NT2/D1 (cell line): ENCODE measurements around the gene IMMP2L.

Experiments used
- DNase-seq: peaks from one replicate; pipeline ENCODE4 v3.0.0-alpha.2; 2011; ENCODE audit warnings: low read depth, low spot score
- H3K27me3 ChIP-seq: 2 replicates; pipeline ENCODE4 v1.6.0; 2011; ENCODE audit warnings: mild to moderate bottlenecking; ENCODE audit not compliant: insufficient read length, insufficient read depth
- H3K36me3 ChIP-seq: 2 replicates; pipeline ENCODE4 v1.6.1; 2011; ENCODE audit warnings: mild to moderate bottlenecking, low read length, mixed read lengths; ENCODE audit not compliant: insufficient read depth, insufficient read length
- H3K4me1 ChIP-seq: 2 replicates; pipeline ENCODE4 v1.5.1; 2011; ENCODE audit not compliant: insufficient read depth, insufficient read length
- H3K4me3 ChIP-seq: 2 replicates; pipeline ENCODE4 v1.5.1; 2011; ENCODE audit warnings: low read depth; ENCODE audit not compliant: insufficient read length
- H3K9ac ChIP-seq: 2 replicates; pipeline ENCODE4 v1.6.0; 2011; ENCODE audit warnings: low read depth; ENCODE audit not compliant: insufficient read length
- H3K9me3 ChIP-seq: 2 replicates; pipeline ENCODE4 v1.5.1; 2011; ENCODE audit warnings: mild to moderate bottlenecking, low read length; ENCODE audit not compliant: insufficient read depth
- SUZ12 ChIP-seq: IDR thresholded peaks from 2 replicates; pipeline ENCODE4 v1.6.1; 2011; ENCODE audit not compliant: insufficient read length, insufficient read depth; ENCODE audit errors: extremely low read depth
- YY1 ChIP-seq: IDR thresholded peaks from 2 replicates; pipeline ENCODE4 v1.6.1; 2011; ENCODE audit not compliant: insufficient read length, insufficient read depth
- ZNF274 ChIP-seq: IDR thresholded peaks from 2 replicates; pipeline ENCODE4 v1.6.1; 2011; ENCODE audit warnings: mild to moderate bottlenecking, low read depth, low read length

The IMMP2L gene

DNA sequence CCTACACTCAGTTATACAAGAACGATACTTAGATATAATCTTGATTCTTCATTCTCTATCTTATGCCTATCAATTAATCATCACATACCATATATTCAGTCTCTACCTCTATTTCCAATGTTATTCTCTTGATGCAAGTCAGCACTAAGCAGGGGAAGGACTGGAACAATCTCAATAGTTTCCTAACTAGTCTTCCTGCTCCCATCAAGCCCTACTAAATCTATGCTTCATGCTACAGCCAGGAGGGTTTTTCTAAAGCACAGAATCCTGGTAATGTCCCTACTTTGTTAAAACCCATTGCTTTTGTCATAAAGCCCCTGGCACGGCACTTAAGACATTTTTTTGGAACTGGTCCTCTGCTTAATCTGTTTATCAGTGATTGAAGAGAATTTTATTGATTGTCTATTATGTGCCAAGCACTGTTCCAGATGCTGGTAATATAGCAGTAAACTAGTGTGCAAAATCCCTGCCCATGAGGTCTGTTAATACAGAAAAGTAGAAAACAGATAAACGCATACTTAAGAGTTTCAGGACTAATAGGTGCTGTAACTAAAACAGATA lies 794.7 kb downstream of the IMMP2L start:
- DNase-seq: no peak
- Histone ChIP-seq H3K9me3 (no peaks in the 10 kb centered on the region), H3K4me3 (no peak overlapping the region), H3K36me3 (no peaks in the 10 kb centered on the region), H3K9ac (no peak overlapping the region), H3K27me3 (no peaks in the 10 kb centered on the region), H3K4me1 (no peaks in the 10 kb centered on the region)
- TF ChIP-seq ZNF274: no peak
- TF ChIP-seq SUZ12: no peak
- TF ChIP-seq YY1: no peak

DNA sequence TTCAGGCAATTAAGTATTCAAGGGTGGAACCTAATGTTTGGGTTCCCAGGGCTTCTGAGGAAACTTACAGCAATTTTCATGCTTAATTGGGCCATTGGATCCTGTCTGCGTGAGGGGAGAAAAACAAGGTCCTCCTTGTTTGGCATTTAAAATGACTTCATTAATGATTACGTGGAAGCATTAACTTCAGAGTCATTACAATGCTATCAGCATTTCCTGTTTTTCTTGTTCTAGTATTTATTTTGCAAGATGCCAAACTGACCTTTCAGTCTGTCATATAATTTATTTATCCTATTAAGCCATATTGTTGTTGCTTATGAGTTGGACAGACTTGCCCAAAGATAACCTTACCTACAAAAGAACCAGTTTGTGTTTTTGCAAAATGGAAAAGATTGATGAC lies 795.4 kb downstream of the IMMP2L start:
- H3K36me3 ChIP-seq: no peaks in the 10 kb centered on the region
- no peak overlapping the region for H3K9ac ChIP-seq
- no peaks in the 10 kb centered on the region for H3K4me1 ChIP-seq
- no peaks in the 10 kb centered on the region for H3K27me3 ChIP-seq
- H3K4me3 ChIP-seq: no peak overlapping the region
- DNase-seq: no peak
- no peak for TF ChIP-seq YY1
- no peak for TF ChIP-seq SUZ12
- no peak for TF ChIP-seq ZNF274
- no peaks in the 10 kb centered on the region for H3K9me3 ChIP-seq

DNA sequence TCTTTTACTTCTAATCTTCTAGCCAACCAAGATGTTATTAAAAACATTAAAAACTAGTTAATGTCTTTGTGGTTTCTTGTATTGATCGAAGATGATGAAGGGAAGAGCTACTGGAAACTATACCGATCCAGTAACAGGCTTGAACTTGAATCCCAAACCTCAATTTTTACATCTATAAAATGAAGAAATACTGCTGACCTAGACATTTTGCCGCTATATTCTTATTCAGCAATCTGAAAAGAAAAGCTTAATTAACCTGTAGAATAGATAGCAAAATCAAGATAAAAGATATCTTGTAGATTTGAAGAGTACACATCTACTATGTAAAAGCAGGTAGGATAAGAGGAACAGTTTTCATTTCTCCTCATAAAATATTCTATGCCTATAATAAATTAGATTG lies 797.4 kb downstream of the IMMP2L start:
- no peak for DNase-seq
- Histone ChIP-seq H3K4me1 (no peaks in the 10 kb centered on the region), H3K27me3 (no peaks in the 10 kb centered on the region), H3K36me3 (no peaks in the 10 kb centered on the region), H3K9me3 (no peaks in the 10 kb centered on the region), H3K9ac (no peak overlapping the region), H3K4me3 (no peak overlapping the region)
- TF ChIP-seq SUZ12 (no peak), ZNF274 (no peak), YY1 (no peak)

DNA sequence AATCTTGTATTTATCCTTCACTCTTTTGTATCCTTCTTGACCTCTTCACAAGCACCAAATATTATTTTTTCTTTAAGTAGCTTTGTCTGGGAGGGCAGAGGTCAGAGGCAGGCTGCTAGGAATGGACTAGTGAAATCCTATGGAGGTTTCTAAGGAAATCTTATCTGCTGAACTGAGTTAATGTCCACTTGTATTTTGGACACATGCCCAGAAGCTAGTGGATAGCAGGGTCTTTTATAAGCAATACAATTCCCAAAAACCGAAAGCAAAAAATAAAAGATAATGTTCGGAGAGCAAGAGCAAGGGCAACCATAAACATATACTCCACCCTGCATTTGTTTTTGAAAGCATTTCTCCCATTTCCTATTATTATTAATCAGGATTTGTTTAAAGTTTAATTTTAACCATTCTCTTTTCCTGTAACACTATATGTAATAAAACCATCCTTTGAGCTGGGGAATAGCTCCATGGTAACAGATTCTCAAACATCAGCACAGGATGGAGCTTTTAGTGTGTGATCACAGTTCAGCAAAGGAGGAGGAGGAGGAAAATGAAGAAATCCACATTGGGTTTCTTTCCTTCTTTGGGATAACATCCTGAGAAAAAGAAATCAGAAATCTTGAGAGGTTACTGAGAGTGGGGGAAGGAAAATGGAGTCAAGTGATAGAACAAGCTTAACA lies 799.6 kb downstream of the IMMP2L start:
- Histone ChIP-seq H3K36me3 (no peaks in the 10 kb centered on the region), H3K9me3 (no peaks in the 10 kb centered on the region), H3K9ac (no peak overlapping the region), H3K4me1 (no peaks in the 10 kb centered on the region), H3K27me3 (no peaks in the 10 kb centered on the region), H3K4me3 (no peak overlapping the region)
- no peak for DNase-seq
- TF ChIP-seq ZNF274: no peak
- TF ChIP-seq SUZ12: no peak
- no peak for TF ChIP-seq YY1

DNA sequence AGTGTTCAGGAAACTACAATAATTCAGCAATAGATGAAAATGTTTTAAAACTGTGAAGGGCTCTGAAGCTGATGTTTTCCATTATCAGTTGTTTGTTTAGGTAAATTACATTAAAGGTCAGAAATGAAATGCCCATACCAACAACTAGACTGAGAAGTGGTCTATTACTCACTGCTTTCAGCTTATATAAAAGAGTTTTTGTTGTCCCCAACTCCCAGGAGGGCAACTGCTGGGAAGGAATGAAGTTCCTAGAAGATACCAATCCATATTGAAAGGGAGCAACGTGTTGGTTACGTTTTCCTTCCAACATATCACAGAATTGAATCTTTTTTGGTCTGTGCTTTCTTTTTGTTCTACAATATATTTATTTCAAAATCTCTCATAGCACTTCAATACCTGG lies 802.0 kb downstream of the IMMP2L start:
- Histone ChIP-seq H3K27me3 (no peaks in the 10 kb centered on the region), H3K4me1 (no peaks in the 10 kb centered on the region), H3K9ac (no peak overlapping the region), H3K9me3 (no peaks in the 10 kb centered on the region), H3K4me3 (no peak overlapping the region), H3K36me3 (no peaks in the 10 kb centered on the region)
- TF ChIP-seq SUZ12 (no peak), YY1 (no peak), ZNF274 (no peak)
- DNase-seq: no peak

DNA sequence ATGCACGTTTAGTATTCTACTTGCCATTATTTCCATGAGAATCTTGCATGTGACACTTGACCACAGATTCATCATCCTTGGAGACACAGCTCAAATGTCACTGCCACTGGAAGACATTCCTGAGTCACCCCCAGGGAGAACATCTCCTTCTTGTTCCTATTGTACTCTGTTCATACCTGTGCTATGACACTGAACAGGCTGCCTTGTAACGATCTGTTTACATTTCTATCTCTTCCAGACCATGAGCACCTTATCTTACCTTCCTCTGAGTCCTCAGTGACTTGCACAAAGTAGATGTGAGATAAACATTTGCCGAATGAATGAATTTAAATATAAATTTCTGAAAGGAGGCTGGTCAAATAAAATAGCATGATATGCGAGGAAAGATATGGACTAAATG lies 803.2 kb downstream of the IMMP2L start:
- no peak overlapping the region for H3K4me3 ChIP-seq
- H3K9ac ChIP-seq: no peak overlapping the region
- no peaks in the 10 kb centered on the region for H3K36me3 ChIP-seq
- no peak for TF ChIP-seq SUZ12
- no peak for TF ChIP-seq YY1
- no peak for TF ChIP-seq ZNF274
- no peaks in the 10 kb centered on the region for H3K4me1 ChIP-seq
- H3K9me3 ChIP-seq: no peaks in the 10 kb centered on the region
- DNase-seq: no peak
- H3K27me3 ChIP-seq: no peaks in the 10 kb centered on the region

DNA sequence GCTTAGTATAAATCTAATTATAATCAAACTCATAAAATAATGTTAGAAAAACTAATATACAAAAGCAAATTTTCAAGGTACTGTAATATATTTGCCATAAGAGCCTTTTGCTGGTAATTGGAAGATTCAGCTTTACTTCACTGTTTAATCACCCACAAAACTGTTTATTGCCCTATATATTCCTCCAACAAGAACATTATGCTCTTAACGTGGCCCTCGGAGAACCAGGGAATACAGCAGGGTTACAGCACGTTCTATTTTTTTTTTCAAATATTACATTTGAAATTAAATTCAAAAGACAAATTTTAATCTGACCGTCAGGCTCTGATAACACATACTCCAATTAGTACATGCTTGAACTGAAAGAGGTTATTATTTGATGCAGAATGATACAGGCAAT lies 807.6 kb downstream of the IMMP2L start:
- no peaks in the 10 kb centered on the region for H3K9me3 ChIP-seq
- no peak overlapping the region for H3K4me3 ChIP-seq
- no peak overlapping the region for H3K9ac ChIP-seq
- H3K36me3 ChIP-seq: no peaks in the 10 kb centered on the region
- no peaks in the 10 kb centered on the region for H3K4me1 ChIP-seq
- DNase-seq: no peak
- H3K27me3 ChIP-seq: no peaks in the 10 kb centered on the region
- TF ChIP-seq ZNF274: no peak
- no peak for TF ChIP-seq SUZ12
- TF ChIP-seq YY1: no peak
